ENCODE data around the gene MIOS. TPM values are rescaled to one million over a fixed set of nuclear protein-coding genes. Genes with fewer than 3 reads are reported as not detected.

MIOS gene
- total and polyA plus RNA-seq, 2 of the 4 experiments (the other 2 are of a cell fraction) = 10.6 to 32.4 TPM

DNA sequence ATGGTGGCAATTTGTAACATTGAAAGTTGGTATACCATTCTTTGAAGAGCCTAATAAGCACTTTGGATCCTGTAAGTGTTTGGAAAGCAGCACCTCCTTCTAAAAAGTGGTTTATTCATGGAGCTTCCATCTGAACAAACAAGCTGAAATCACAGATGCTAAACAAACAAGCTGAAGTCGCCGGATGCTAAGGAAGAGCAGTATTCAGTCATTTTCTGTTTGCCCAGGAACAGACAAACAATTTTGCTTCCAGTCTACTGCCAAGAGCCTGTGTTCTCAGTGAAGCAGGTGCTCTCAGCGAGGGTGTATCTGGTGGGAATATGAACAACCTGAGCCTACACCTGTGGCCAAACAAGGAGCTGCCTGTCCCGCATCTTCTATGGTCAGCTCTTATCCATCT lies 37.4 kb upstream of the MIOS start:
- no peak overlapping the region for H2BK15ac ChIP-seq (ENCODE audit: low read depth, low read length)
- no peaks in the 10 kb centered on the region for H3K36me3 ChIP-seq (ENCODE audit: control insufficient read depth, insufficient read depth, low read length)
- H2BK5ac ChIP-seq (ENCODE audit: low read depth, low read length, poor library complexity, severe bottlenecking) = no peak overlapping the region
- no peaks in the 10 kb centered on the region for H3K9me3 ChIP-seq (ENCODE audit: control insufficient read depth, insufficient read depth, low read length)
- no peaks in the 10 kb centered on the region for H3K4me1 ChIP-seq (ENCODE audit: control insufficient read depth, insufficient read depth, low read length)
- H4K20me1 ChIP-seq (ENCODE audit: insufficient read depth, low read length) = no peaks in the 10 kb centered on the region
- no peak overlapping the region for H3K18ac ChIP-seq (ENCODE audit: low read depth, low read length)
- ChIA-PET CTCF (interaction anchor here (0.7 to 1.3 kb wide), 2 partner anchors 16 to 219 kb away, joined by 3 read pairs; no protein-coding TSS in a partner anchor), POLR2A (ENCODE audit: unreplicated experiment) (no interaction called here)
- H2AK5ac ChIP-seq (ENCODE audit: low read depth, low read length) = no peak overlapping the region
- 90% methylated on average over 2 of the region's 4 CpGs; no CpG with 5 or more reads in 1 of the 2 experiments for WGBS, 2 experiments (ENCODE audit: extremely low coverage in 2 of 2, insufficient read length in 1 of 2)
- H3K4ac ChIP-seq (ENCODE audit: low read depth, low read length) = no peak overlapping the region
- H3K9me1 ChIP-seq (ENCODE audit: insufficient read depth, low read length) = no peaks in the 10 kb centered on the region
- no peaks in the 10 kb centered on the region for H3K27me3 ChIP-seq (ENCODE audit: control insufficient read depth, insufficient read depth, low read length)
- in situ Hi-C loops (cut with MboI; ENCODE audit: low sequenced_read_pairs) = no loop called here
- H4K8ac ChIP-seq (ENCODE audit: low read depth in 2 of 2, low read length in 2 of 2) = no peak overlapping the region
- H4K5ac ChIP-seq (ENCODE audit: low read depth, low read length) = no peak overlapping the region
- H3K56ac ChIP-seq (ENCODE audit: extremely low read depth, insufficient read depth, low read length) = no peak overlapping the region
- H3K79me1 ChIP-seq (ENCODE audit: low read depth in 1 of 2, low read length in 2 of 2) = no peaks in the 10 kb centered on the region
- H3K4me2 ChIP-seq (ENCODE audit: low read depth, low read length) = no peak overlapping the region
- intact Hi-C loops (cut with micrococcal nuclease) = no loop called here
- no peak overlapping the region for H3K27ac ChIP-seq (ENCODE audit: insufficient read depth, low read length)
- H2AFZ ChIP-seq (replicated peaks; ENCODE audit: low read length, poor library complexity) = no peak overlapping the region
- H2BK120ac ChIP-seq (ENCODE audit: low read depth, low read length) = no peak overlapping the region
- no peak overlapping the region for H3K4me3 ChIP-seq (ENCODE audit: insufficient read depth, low read depth, low read length)
- dilution Hi-C loops (cut with HindIII; ENCODE audit: low sequenced_read_pairs, unreplicated experiment) = no loop called here
- DNase-seq = no peak
- BruUV-seq (replicated peaks) = no TSS peak
- ATAC-seq (ENCODE audit: low read depth) = no peak
- H2AK9ac ChIP-seq (replicated peaks; ENCODE audit: low read depth, low read length, poor library complexity) = no peak overlapping the region
- H3K23ac ChIP-seq (ENCODE audit: low read depth, low read length) = no peak overlapping the region
- H3K9ac ChIP-seq (ENCODE audit: low read depth, low read length) = no peak overlapping the region
- H3K14ac ChIP-seq (replicated peaks; ENCODE audit: low read depth, low read length) = no peak overlapping the region
- no peak overlapping the region for H4K91ac ChIP-seq (ENCODE audit: insufficient read depth, low read depth, low read length)
- H2BK20ac ChIP-seq (ENCODE audit: low read depth, low read length) = no peak overlapping the region
- no peak for TF ChIP-seq RFX5 (IDR thresholded peaks at IDR 0.05; ENCODE audit: low read depth, low read length)
- TF ChIP-seq, protein P1, sequence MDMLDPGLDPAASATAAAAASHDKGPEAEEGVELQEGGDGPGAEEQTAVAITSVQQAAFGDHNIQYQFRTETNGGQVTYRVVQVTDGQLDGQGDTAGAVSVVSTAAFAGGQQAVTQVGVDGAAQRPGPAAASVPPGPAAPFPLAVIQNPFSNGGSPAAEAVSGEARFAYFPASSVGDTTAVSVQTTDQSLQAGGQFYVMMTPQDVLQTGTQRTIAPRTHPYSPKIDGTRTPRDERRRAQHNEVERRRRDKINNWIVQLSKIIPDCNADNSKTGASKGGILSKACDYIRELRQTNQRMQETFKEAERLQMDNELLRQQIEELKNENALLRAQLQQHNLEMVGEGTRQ (IDR thresholded peaks at IDR 0.05; ENCODE audit: low read depth, low read length) = no peak
- TF ChIP-seq MAZ (IDR thresholded peaks at IDR 0.05; ENCODE audit: borderline replicate concordance, low read depth, low read length) = no peak
- no peak for TF ChIP-seq MXI1 (IDR thresholded peaks at IDR 0.05; ENCODE audit: borderline replicate concordance, low read depth, low read length)
- TF ChIP-seq MAFK (IDR thresholded peaks at IDR 0.05; ENCODE audit: low read depth, low read length) = no peak
- no peak for TF ChIP-seq BHLHE40 (IDR thresholded peaks at IDR 0.05; ENCODE audit: low read depth, low read length)
- no peak for TF ChIP-seq POLR2A (IDR thresholded peaks at IDR 0.05; ENCODE audit: low read depth, low read length)
- TF ChIP-seq RAD21 (IDR thresholded peaks at IDR 0.05; ENCODE audit: low read length) = no peak
- TF ChIP-seq RCOR1 (IDR thresholded peaks at IDR 0.05; ENCODE audit: insufficient replicate concordance, low read length) = no peak
- no peak for TF ChIP-seq NFE2L2 (IDR thresholded peaks at IDR 0.05; ENCODE audit: low read depth, low read length)
- TF ChIP-seq SMC3 (IDR thresholded peaks at IDR 0.05; ENCODE audit: low read depth, low read length) = no peak
- TF ChIP-seq FOS (IDR thresholded peaks at IDR 0.05; ENCODE audit: low read depth, low read length) = no peak
- TF ChIP-seq, protein P2, sequence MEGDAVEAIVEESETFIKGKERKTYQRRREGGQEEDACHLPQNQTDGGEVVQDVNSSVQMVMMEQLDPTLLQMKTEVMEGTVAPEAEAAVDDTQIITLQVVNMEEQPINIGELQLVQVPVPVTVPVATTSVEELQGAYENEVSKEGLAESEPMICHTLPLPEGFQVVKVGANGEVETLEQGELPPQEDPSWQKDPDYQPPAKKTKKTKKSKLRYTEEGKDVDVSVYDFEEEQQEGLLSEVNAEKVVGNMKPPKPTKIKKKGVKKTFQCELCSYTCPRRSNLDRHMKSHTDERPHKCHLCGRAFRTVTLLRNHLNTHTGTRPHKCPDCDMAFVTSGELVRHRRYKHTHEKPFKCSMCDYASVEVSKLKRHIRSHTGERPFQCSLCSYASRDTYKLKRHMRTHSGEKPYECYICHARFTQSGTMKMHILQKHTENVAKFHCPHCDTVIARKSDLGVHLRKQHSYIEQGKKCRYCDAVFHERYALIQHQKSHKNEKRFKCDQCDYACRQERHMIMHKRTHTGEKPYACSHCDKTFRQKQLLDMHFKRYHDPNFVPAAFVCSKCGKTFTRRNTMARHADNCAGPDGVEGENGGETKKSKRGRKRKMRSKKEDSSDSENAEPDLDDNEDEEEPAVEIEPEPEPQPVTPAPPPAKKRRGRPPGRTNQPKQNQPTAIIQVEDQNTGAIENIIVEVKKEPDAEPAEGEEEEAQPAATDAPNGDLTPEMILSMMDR (conservative IDR thresholded peaks at IDR 0.05; ENCODE audit: low read depth, low read length) = no peak
- TF ChIP-seq CHD1 (IDR thresholded peaks at IDR 0.05; ENCODE audit: low read depth, low read length) = no peak
- TF ChIP-seq, protein P3, sequence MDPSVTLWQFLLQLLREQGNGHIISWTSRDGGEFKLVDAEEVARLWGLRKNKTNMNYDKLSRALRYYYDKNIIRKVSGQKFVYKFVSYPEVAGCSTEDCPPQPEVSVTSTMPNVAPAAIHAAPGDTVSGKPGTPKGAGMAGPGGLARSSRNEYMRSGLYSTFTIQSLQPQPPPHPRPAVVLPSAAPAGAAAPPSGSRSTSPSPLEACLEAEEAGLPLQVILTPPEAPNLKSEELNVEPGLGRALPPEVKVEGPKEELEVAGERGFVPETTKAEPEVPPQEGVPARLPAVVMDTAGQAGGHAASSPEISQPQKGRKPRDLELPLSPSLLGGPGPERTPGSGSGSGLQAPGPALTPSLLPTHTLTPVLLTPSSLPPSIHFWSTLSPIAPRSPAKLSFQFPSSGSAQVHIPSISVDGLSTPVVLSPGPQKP (IDR thresholded peaks at IDR 0.05; ENCODE audit: borderline replicate concordance, low read depth, low read length) = no peak
- TF ChIP-seq CEBPB (IDR thresholded peaks at IDR 0.05; ENCODE audit: low read depth, low read length) = no peak
